WI38 (cell line): Measurements from ENCODE around the gene GLRA3.

Experiments used
- H3K4me3 ChIP-seq: 2 replicates; pipeline ENCODE4 v1.5.1; 2011; ENCODE audit warnings: low read depth, mild to moderate bottlenecking, control low read depth, low read length
- CTCF ChIP-seq: IDR thresholded peaks from 2 replicates; pipeline ENCODE4 v1.5.1; 2012; ENCODE audit warnings: low read depth, mild to moderate bottlenecking, control low read depth, low read length

The GLRA3 gene

GRCh38 chr4:174749091-174749490 lies 80.0 kb downstream of the GLRA3 start:
- no peak overlapping the region for H3K4me3 ChIP-seq
- TF ChIP-seq CTCF, result no peak

- TF ChIP-seq CTCF, result no peak
- H3K4me3 ChIP-seq, result no peak overlapping the region
Observed at GRCh38 chr4:174746710-174747109, 82.3 kb downstream of the GLRA3 start.

DNA sequence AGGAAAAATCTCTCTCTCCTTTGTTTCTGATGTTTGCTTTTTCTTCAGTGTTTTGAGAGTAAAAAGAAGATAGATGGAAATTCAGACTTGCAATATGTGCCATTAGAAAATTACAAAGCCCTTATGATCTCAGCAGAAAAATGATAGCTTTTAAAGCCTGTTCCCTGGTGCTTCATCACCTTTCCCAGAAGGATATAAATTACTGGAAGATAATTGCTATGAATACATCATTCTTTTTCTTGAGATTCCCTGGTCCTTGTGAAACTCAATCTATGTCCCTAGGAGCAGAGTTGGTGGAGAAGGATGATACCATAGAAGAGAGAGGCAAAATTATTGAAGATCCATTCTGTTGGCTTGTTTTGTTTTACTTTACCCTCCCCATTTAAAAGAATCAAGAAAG lies 86.5 kb downstream of the GLRA3 start:
- no peak for TF ChIP-seq CTCF
- no peak overlapping the region for H3K4me3 ChIP-seq

- TF ChIP-seq CTCF, result no peak
Observed at GRCh38 chr4:174739576-174739975, 89.5 kb downstream of the GLRA3 start.

DNA sequence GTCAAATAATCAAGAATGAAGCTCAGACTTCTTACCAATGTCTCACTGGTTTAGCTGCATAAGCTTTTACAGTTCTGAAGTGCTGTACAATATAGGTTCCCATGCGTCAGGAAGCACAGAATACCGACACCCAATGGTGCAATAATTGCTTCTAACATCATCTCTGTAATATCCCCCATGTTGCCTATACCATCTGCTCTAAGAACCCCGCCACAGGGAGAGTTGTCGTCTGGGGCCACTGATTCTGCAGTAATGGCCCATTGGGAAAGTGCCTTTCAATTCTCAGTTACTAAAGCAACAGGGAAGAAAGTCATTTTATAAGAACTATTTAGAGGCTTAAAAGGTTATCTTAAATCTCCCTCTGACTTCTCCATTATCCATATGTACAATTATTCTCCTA lies 94.9 kb downstream of the GLRA3 start:
- no peak for TF ChIP-seq CTCF
- no peak overlapping the region for H3K4me3 ChIP-seq

More at GRCh38 chr4:174739576-174739975, 89.5 kb downstream of the GLRA3 start:
- no peak overlapping the region for H3K4me3 ChIP-seq

DNA sequence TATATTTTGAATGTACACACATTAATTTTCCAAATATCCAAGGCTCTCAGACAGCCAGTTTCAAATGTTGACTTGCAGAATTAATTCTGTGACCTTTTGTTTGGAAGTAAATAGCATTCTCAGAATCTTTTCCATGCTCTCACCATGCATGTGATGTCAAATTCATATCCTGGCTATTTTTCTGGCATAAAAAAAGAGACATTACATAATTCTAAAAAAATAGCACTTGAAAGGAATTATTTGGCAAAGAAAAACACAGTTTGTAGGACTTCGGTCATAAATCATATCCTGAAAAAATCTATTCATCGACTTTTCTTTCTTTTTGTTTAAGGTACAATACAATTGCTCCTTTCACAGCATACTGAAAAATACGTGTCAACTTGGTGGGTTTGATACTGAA lies 111.2 kb downstream of the GLRA3 start:
- no peak for TF ChIP-seq CTCF
- no peak overlapping the region for H3K4me3 ChIP-seq

GRCh38 chr4:174716986-174717770 lies 111.9 kb downstream of the GLRA3 start:
- H3K4me3 ChIP-seq, result no peak overlapping the region
- TF ChIP-seq CTCF, result no peak
